CD4-positive, alpha-beta T cell (primary cell): ENCODE measurements around the gene RNF181. TPM values are rescaled to one million over a fixed set of nuclear protein-coding genes. Genes with fewer than 3 reads are reported as not detected.

ENCODE experiments used
- ATAC-seq: fragments of 200-7000 bp; cut with Tn5 transposase; one replicate; pipeline ENCODE4 v1.10.0; 2022; ENCODE audit warnings: mild to moderate bottlenecking; ENCODE audit not compliant: poor library complexity
- CTCF ChIA-PET: fragments of 350-600 bp; sonication (Branson Sonifier 250); formaldehyde crosslinking; loops from one replicate; lab custom pipeline; 2021; ENCODE audit warnings: antibody characterized with exemption, inconsistent platforms; lab: Charles Lee
- POLR2A ChIA-PET: fragments of 350-600 bp; sonication (Branson Sonifier 250); formaldehyde crosslinking; loops from one replicate; lab custom pipeline; 2021; ENCODE audit warnings: antibody characterized with exemption, inconsistent platforms; lab: Charles Lee
- DNase-seq, 14 experiments: peaks; one replicate each; pipeline ENCODE4 v3.0.0-alpha.2; 2013 to 2020; ENCODE audit warnings: mixed read lengths in 2 of 14
- H3K27ac ChIP-seq, 2 donors: one replicate each; pipeline versions ENCODE4 v1.5.1 to v1.7.0; 2013; ENCODE audit warnings: low read length in 2 of 2, low read depth in 1 of 2, mild to moderate bottlenecking in 1 of 2
- H3K27me3 ChIP-seq, 2 experiments: 1 replicate in 1 of 2; 2 replicates in 1 of 2; pipeline versions ENCODE4 v1.6.1 to v1.7.0; 2013; ENCODE audit warnings: low read length in 2 of 2, control low read depth in 1 of 2, mild to moderate bottlenecking in 1 of 2, moderate library complexity in 1 of 2; ENCODE audit not compliant: insufficient read depth in 2 of 2, control insufficient read depth in 1 of 2
- H3K36me3 ChIP-seq: one replicate; pipeline ENCODE4 v1.6.1; 2013; ENCODE audit warnings: low read length, control low read depth; ENCODE audit not compliant: insufficient read depth
- H3K4me1 ChIP-seq: one replicate; pipeline ENCODE4 v1.6.1; 2013; ENCODE audit warnings: low read length, control low read depth; ENCODE audit not compliant: insufficient read depth
- H3K4me3 ChIP-seq: one replicate; pipeline ENCODE4 v1.5.1; 2013; ENCODE audit warnings: mild to moderate bottlenecking, low read length, moderate library complexity
- H3K9me3 ChIP-seq, 2 experiments: 1 replicate in 1 of 2; 2 replicates in 1 of 2; pipeline versions ENCODE4 v1.6.1 to v1.7.0; 2013; ENCODE audit warnings: low read length in 2 of 2, mild to moderate bottlenecking in 2 of 2, control low read depth in 1 of 2, moderate library complexity in 1 of 2; ENCODE audit not compliant: control insufficient read depth in 1 of 2, insufficient read depth in 1 of 2
- H3K27ac Mint-ChIP-seq: one replicate; pipeline ENCODE4 v1.8.0; 2020; ENCODE audit warnings: mixed read lengths
- H3K27me3 Mint-ChIP-seq: one replicate; pipeline ENCODE4 v1.8.0; 2021; ENCODE audit warnings: mixed read lengths
- H3K36me3 Mint-ChIP-seq: one replicate; pipeline ENCODE4 v1.8.0; 2021; ENCODE audit warnings: low read depth, mixed read lengths
- H3K4me1 Mint-ChIP-seq: one replicate; pipeline ENCODE4 v1.8.0; 2021; ENCODE audit warnings: low read depth, mixed read lengths
- H3K4me3 Mint-ChIP-seq: one replicate; pipeline ENCODE4 v1.8.0; 2020; ENCODE audit warnings: mild to moderate bottlenecking, mixed read lengths
- H3K9me3 Mint-ChIP-seq: one replicate; pipeline ENCODE4 v1.8.0; 2020; ENCODE audit warnings: mixed read lengths
- intact Hi-C, 2 experiments: fragments of 100-400 bp; cut with DNase I in 1 of 2; cut with micrococcal nuclease in 1 of 2; formaldehyde crosslinking; loops; one replicate each; pipeline versions ENCODE4 v1.15.1 to v1.9.0; 2023 to 2025; cut with DNase I, micrococcal nuclease
- total RNA-seq, 174 experiments: library from RNA in 2 of 174; stranded (reverse) in 2 of 174; gene quantifications; one replicate each; pipeline ENCODE4 v1.2.3 and lab custom pipeline; 2021 to 2026
- TF ChIP-seq, protein P1 (sequence below): fragments of 200-600 bp; IDR thresholded peaks from one replicate; pipeline ENCODE4 v1.8.0; 2022; ENCODE audit warnings: antibody characterized with exemption, mild to moderate bottlenecking

The RNF181 gene
- total RNA-seq, 2 experiments from 2014 or later: 41.5 to 43.8 TPM

DNA sequence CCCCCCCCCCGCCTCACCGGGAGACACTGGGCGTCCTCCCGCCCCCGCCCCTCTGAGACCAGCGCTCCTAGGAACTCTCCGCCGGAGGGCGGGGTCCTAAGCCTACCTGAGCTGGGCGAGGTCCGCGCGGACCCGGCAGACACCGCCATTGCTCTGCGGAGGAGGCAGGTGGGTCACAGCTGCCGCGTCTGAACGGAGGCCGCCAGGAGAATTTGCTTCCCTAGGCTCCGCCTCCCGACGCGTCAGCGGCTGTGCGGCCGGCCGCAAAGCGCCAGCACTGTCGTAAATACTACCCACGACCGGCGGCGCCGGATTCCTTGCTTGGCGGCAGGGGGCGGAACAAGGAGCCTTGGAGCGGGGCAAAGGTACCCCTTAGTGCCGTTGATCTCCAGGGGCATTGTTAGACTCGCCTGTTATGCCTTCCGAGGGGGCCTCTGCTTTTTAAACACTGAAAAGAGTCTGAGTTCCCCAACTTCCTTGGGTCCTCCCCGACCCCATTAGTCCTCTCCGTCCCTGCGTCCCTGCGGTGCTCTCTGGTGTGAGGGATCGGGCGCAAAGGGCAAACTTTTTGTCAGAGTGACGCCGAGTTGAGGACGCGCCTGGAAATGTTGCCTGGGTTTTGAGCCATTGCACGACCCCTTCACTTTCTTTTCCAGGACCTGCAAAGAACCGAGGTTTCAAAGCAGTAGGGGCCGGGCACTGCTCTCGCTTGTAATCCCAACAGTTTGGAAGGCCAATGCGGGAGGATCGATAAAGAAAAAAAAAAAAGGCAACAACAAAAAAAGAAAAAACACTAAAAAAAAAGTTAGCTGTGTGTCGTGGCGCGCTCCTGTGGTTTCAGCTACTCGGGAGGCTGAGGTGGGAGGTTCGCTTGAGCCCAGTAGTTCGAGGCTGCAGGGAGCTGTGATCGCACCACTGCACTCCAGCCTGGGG lies 34.0 kb upstream of the RNF181 start, which contains the start of gene GGCX:
GGCX (minus strand) TSS at position 214 of the 933 bp plus-strand sequence; CDS start at position 149, 65 bp downstream.
- no peaks in the 10 kb centered on the region for H3K9me3 ChIP-seq
- DNase-seq (peak; percentile 88 to 97 (median 93)), ATAC-seq (peak; percentile 89)
- peaks cover 14% of the 10 kb centered on the region for H3K36me3 ChIP-seq
- H3K4me1 Mint-ChIP-seq: peaks cover 30% of the 10 kb centered on the region
- H3K27me3 ChIP-seq: no peaks in the 10 kb centered on the region
- H3K4me3 Mint-ChIP-seq: peak within 1 kb of the TSS; percentile 99
- ChIA-PET CTCF (interaction anchor here (1.0 kb wide), 1 partner anchor 56 kb away, joined by 3 read pairs; no protein-coding TSS in a partner anchor), POLR2A (interaction anchor here (0.5 to 2.7 kb wide), 22 partner anchors 8 to 234 kb away, joined by 3 to 19 read pairs (median 5); partner anchors contain the start of genes C2orf68, ELMOD3, MAT2A and RNF181)
- H3K27me3 Mint-ChIP-seq: no peaks in the 10 kb centered on the region
- H3K4me1 ChIP-seq: peaks cover 20% of the 10 kb centered on the region
- TF ChIP-seq, protein P1, sequence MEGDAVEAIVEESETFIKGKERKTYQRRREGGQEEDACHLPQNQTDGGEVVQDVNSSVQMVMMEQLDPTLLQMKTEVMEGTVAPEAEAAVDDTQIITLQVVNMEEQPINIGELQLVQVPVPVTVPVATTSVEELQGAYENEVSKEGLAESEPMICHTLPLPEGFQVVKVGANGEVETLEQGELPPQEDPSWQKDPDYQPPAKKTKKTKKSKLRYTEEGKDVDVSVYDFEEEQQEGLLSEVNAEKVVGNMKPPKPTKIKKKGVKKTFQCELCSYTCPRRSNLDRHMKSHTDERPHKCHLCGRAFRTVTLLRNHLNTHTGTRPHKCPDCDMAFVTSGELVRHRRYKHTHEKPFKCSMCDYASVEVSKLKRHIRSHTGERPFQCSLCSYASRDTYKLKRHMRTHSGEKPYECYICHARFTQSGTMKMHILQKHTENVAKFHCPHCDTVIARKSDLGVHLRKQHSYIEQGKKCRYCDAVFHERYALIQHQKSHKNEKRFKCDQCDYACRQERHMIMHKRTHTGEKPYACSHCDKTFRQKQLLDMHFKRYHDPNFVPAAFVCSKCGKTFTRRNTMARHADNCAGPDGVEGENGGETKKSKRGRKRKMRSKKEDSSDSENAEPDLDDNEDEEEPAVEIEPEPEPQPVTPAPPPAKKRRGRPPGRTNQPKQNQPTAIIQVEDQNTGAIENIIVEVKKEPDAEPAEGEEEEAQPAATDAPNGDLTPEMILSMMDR: no peak
- H3K27ac ChIP-seq: peak within 1 kb of the TSS; percentile 67 to 68
- peak within 1 kb of the TSS; percentile 81 for H3K4me3 ChIP-seq
- H3K36me3 Mint-ChIP-seq: peaks cover 36% of the 10 kb centered on the region
- H3K27ac Mint-ChIP-seq: peak within 1 kb of the TSS; percentile 95
- intact Hi-C loops: loop anchor here (1.0 to 5.0 kb wide), 4 partner anchors 21 to 54 kb away; partner anchors contain the start of genes RNF181 (in 1 of the 2) and TMEM150A (in 1 of the 2)
- H3K9me3 Mint-ChIP-seq: no peaks in the 10 kb centered on the region

DNA sequence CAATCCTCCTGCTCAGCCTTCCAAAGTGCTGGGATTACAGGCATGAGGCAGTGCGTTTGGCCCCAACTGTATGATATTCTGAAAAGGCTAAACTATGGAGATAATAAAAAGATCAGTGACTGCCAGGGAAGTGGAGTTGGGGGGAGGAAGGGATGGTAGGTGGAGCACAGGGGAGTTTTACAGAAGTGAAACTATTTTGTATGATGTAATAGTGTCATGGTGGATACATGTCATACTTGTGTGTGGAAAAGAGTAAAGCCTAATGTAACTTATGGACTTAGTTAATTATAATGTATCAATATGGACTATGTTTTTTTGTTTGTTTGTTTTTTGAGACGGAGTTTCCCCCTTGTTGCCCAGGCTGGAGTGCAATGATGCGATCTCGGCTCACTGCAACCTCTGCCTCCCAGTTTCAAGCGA lies 31.4 kb upstream of the RNF181 start:
- peaks cover 14% of the 10 kb centered on the region for H3K36me3 Mint-ChIP-seq
- peak overlapping the region; percentile 28 for H3K27ac Mint-ChIP-seq
- peaks cover 22% of the 10 kb centered on the region for H3K4me1 Mint-ChIP-seq
- no peaks in the 10 kb centered on the region for H3K9me3 Mint-ChIP-seq
- peaks cover 20% of the 10 kb centered on the region for H3K4me1 ChIP-seq
- TF ChIP-seq, protein P1: no peak
- no peaks in the 10 kb centered on the region for H3K9me3 ChIP-seq
- DNase-seq (peak in 2 of 14 experiments; percentile 46 to 49), ATAC-seq (no peak)
- no peaks in the 10 kb centered on the region for H3K27me3 ChIP-seq
- H3K4me3 ChIP-seq: no peak overlapping the region
- no peaks in the 10 kb centered on the region for H3K27me3 Mint-ChIP-seq
- POLR2A ChIA-PET: interaction anchor here (0.6 kb wide), 1 partner anchor 126 kb away, joined by 3 read pairs; no protein-coding TSS in a partner anchor
- peak overlapping the region; percentile 76 for H3K4me3 Mint-ChIP-seq
- no peak overlapping the region for H3K27ac ChIP-seq
- CTCF ChIA-PET: no interaction called here
- no peaks in the 10 kb centered on the region for H3K36me3 ChIP-seq
- intact Hi-C loops: loop anchor here in 1 of 2 experiments (5.0 kb wide), 1 partner anchor 38 kb away; the partner anchor contains the start of gene TMEM150A

DNA sequence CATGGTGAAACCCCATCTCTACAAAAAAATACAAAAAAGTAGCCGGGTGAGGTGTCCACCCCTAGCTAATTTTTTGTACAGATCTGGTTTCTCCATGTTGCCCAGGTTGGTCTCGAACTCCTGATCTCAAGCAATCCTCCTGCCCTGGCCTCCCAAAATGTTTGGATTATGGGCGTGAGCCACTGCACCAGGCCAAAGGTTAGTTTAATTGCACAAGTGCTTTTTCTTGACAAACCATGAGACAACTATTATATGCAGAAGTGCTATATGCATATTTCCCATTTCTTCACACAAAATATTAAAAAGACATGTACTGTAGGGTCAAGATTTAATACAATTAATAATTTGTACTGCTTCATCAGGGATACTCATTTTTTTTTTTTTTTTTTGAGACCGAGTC lies 29.3 kb upstream of the RNF181 start:
- no peaks in the 10 kb centered on the region for H3K27me3 ChIP-seq
- H3K27me3 Mint-ChIP-seq: no peaks in the 10 kb centered on the region
- no peaks in the 10 kb centered on the region for H3K9me3 Mint-ChIP-seq
- no peak overlapping the region for H3K4me3 ChIP-seq
- no peak overlapping the region for H3K4me3 Mint-ChIP-seq
- peaks cover 6% of the 10 kb centered on the region for H3K4me1 Mint-ChIP-seq
- ChIA-PET POLR2A (interaction anchor here (1.3 kb wide), 1 partner anchor 29 kb away, joined by 3 read pairs; the partner anchor contains the start of gene RNF181), CTCF (interaction anchor here (1.4 kb wide), 1 partner anchor 9 kb away, joined by 4 read pairs; no protein-coding TSS in a partner anchor)
- H3K36me3 Mint-ChIP-seq: peaks cover 6% of the 10 kb centered on the region
- peaks cover 8% of the 10 kb centered on the region for H3K4me1 ChIP-seq
- no peak overlapping the region for H3K27ac ChIP-seq
- H3K9me3 ChIP-seq: no peaks in the 10 kb centered on the region
- no peaks in the 10 kb centered on the region for H3K36me3 ChIP-seq
- ATAC-seq (no peak), DNase-seq (no peak)
- TF ChIP-seq, protein P1: no peak
- intact Hi-C loops: no loop called here
- no peak overlapping the region for H3K27ac Mint-ChIP-seq
